Peyer's patch (tissue), 4 donors: ENCODE data around the gene RAC3. TPM values are rescaled to one million over a fixed set of nuclear protein-coding genes. Genes with fewer than 3 reads are reported as not detected.
A peak's percentile ranks its signal among the peaks of the same experiment; 100 is the strongest.
"Not testable (repeated sequence)": the region's sequence is repeated elsewhere in the genome, so short reads cannot be mapped to it uniquely, and the experiment has no call there.

ENCODE experiments used
- DNase-seq, 3 donors: peaks; one replicate each; pipeline ENCODE4 v3.0.0-alpha.2; 2017 to 2019
- H3K27ac ChIP-seq, 4 donors: fragments of 200-600 bp; sonication (generic); one replicate each; pipeline ENCODE4 v1.5.1; 2016 to 2019
- H3K27me3 ChIP-seq, 2 donors: fragments of 200-600 bp; sonication (generic); one replicate each; pipeline ENCODE4 v1.5.1; 2019
- H3K36me3 ChIP-seq, 3 donors: fragments of 200-600 bp; sonication (generic); one replicate each; pipeline ENCODE4 v1.5.1; 2016 to 2019
- H3K4me1 ChIP-seq, 4 donors: fragments of 200-600 bp; sonication (generic); one replicate each; pipeline ENCODE4 v1.5.1; 2016 to 2019
- H3K4me3 ChIP-seq, 4 donors: fragments of 200-600 bp; sonication (generic); 1 replicate in 3 of 4; 2 replicates in 1 of 4; pipeline ENCODE4 v1.5.1; 2016 to 2019; ENCODE audit warnings: mild to moderate bottlenecking in 1 of 4
- H3K9me3 ChIP-seq, 4 donors: fragments of 200-600 bp; sonication (generic); one replicate each; pipeline ENCODE4 v1.5.1; 2016 to 2019; ENCODE audit warnings: mild to moderate bottlenecking in 1 of 4
- CTCF ChIP-seq, 6 experiments: fragments of 450-650 bp in 4 of 6; fragments of 200-600 bp in 2 of 6; sonication (generic) in 1 of 6; IDR thresholded peaks; one replicate each; pipeline ENCODE4 v1.5.1; 2017 to 2019; ENCODE audit warnings: antibody characterized with exemption in 6 of 6, mild to moderate bottlenecking in 3 of 6, moderate library complexity in 1 of 6
- POLR2A ChIP-seq, 2 donors: fragments of 450-650 bp; IDR thresholded peaks; one replicate each; pipeline ENCODE4 v1.5.1; 2017; ENCODE audit warnings: antibody characterized with exemption in 2 of 2, mild to moderate bottlenecking in 2 of 2, moderate library complexity in 2 of 2
- total RNA-seq, 4 donors: library from RNA; depleted of rRNA; stranded (reverse); fragments of >200 nt; gene quantifications; one replicate each; pipeline ENCODE4 v1.1.0, GENCODE V29; 2016

The RAC3 gene
- total RNA-seq, 4 donors from 2014 or later = 4.6 to 20.6 (median 9.8) TPM

- Histone ChIP-seq H3K4me1 (peaks cover 0 to 23% (median 16%) of the 10 kb centered on the region in 4 donors), H3K9me3 (no peaks in the 10 kb centered on the region), H3K4me3 (peak overlapping the region; percentile 60 to 85 (median 74)), H3K36me3 (no peaks in the 10 kb centered on the region), H3K27ac (peak overlapping the region in 2 of 4 donors; percentile 94 to 99), H3K27me3 (no peaks in the 10 kb centered on the region)
- DNase-seq = no peak
- no peak for TF ChIP-seq CTCF (IDR thresholded peaks at IDR 0.05)
- no peak for TF ChIP-seq POLR2A (IDR thresholded peaks at IDR 0.05)
Measured at GRCh38 chr17:82035956-82036633, 4.6 kb downstream of the RAC3 start.

GRCh38 chr17:82036634-82037091 is 5.2 kb downstream of the RAC3 start:
- no peak for DNase-seq
- Histone ChIP-seq H3K36me3 (no peaks in the 10 kb centered on the region), H3K27ac (peak overlapping the region; percentile 93 to 100 (median 96)), H3K9me3 (no peaks in the 10 kb centered on the region), H3K4me1 (peaks cover 0 to 23% (median 16%) of the 10 kb centered on the region in 4 donors), H3K27me3 (no peaks in the 10 kb centered on the region), H3K4me3 (peak overlapping the region; percentile 60 to 85 (median 74))
- no peak for TF ChIP-seq POLR2A (IDR thresholded peaks at IDR 0.05)
- no peak for TF ChIP-seq CTCF (IDR thresholded peaks at IDR 0.05)

GRCh38 chr17:82037092-82037888 is 5.8 kb downstream of the RAC3 start, which contains the start of gene DCXR:
TSS of gene DCXR (minus strand) at chr17:82037697. CDS start at chr17:82037682, 15 bp downstream.
- peak within 1 kb of the TSS; percentile 93 to 100 (median 96) for H3K27ac ChIP-seq
- peak within 1 kb of the TSS; percentile 60 to 85 (median 74) for H3K4me3 ChIP-seq
- DNase-seq = peak; percentile 99
- TF ChIP-seq POLR2A (IDR thresholded peaks at IDR 0.05) = peak; percentile 92 to 99
- TF ChIP-seq CTCF (IDR thresholded peaks at IDR 0.05) = peak; percentile 72 to 94 (median 92)
- no peaks in the 10 kb centered on the region for H3K36me3 ChIP-seq
- peaks cover 0 to 18% (median 13%) of the 10 kb centered on the region in 4 donors for H3K4me1 ChIP-seq
- no peaks in the 10 kb centered on the region for H3K27me3 ChIP-seq
- no peaks in the 10 kb centered on the region for H3K9me3 ChIP-seq

GRCh38 chr17:82037889-82038195 is 6.4 kb downstream of the RAC3 start:
- Histone ChIP-seq H3K36me3 (no peaks in the 10 kb centered on the region), H3K4me3 (peak overlapping the region; percentile 60 to 85 (median 74)), H3K27ac (peak overlapping the region; percentile 93 to 100 (median 96)), H3K27me3 (no peaks in the 10 kb centered on the region), H3K9me3 (no peaks in the 10 kb centered on the region), H3K4me1 (peaks cover 0 to 17% (median 12%) of the 10 kb centered on the region in 4 donors)
- no peak for DNase-seq
- no peak for TF ChIP-seq CTCF (IDR thresholded peaks at IDR 0.05)
- TF ChIP-seq POLR2A (IDR thresholded peaks at IDR 0.05) = no peak

GRCh38 chr17:82038796-82039409 is 7.4 kb downstream of the RAC3 start:
- not testable (repeated sequence) for H3K27me3 ChIP-seq, H3K36me3 ChIP-seq, H3K4me3 ChIP-seq, DNase-seq, H3K27ac ChIP-seq, H3K9me3 ChIP-seq
- peaks cover 0 to 17% (median 12%) of the 10 kb centered on the region in 4 donors for H3K4me1 ChIP-seq
